GM19023 (cell line): ENCODE measurements around the gene INSR.
"Not testable (repeated sequence)": the region's sequence is repeated elsewhere in the genome, so short reads cannot be mapped to it uniquely, and the experiment has no call there.

Source experiments
- ATAC-seq: cut with Tn5 transposase; IDR thresholded peaks from one replicate; pipeline ENCODE4 v1.9.1; 2021; ENCODE audit warnings: mild to moderate bottlenecking, moderate library complexity; ENCODE audit not compliant: unreplicated experiment

Gene INSR

DNA sequence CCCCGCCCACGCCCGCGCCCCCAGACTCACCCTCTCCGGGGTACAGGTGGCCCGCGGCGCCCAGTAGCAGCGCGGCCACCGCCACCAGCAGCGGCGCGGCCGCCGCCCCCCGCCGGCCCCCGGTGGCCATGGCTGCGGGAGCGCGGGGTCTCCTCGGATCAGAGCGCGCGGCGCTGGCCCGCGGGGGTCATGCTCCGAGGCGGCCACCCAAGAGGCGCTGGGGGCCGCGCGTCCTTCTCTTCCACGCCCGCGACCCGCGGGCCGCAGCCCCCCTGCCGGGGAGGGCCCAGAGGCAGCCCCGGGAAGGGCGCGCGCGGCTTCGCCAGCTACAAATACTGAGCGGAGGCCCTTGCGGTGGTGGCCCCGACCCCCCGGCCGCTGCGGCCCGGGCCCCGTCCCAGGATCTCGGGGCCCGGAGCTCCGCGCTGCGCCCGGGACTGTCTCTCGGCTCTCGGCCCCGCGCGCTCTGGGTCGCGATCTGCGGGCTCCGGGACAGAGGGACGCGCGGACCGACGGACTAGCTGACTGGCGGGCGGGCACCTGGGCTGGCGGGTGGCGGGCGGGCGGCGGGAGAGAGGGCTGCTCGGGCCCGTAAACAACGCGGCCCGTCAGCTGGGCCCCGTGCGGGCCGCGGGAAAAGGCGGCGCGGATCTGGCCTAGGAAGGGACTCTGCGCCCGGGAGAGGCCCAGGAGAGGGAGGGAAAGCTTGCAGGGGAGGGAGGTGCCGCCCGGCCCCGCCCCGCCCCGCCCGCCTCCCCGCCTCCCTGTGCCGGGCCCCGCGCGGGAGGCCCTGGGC is at the start of gene INSR:
Gene INSR (minus strand): TSS at position 653 of the 796 bp plus-strand sequence. CDS start 523 bp downstream, at position 130.
- peak; percentile 79 for ATAC-seq

DNA sequence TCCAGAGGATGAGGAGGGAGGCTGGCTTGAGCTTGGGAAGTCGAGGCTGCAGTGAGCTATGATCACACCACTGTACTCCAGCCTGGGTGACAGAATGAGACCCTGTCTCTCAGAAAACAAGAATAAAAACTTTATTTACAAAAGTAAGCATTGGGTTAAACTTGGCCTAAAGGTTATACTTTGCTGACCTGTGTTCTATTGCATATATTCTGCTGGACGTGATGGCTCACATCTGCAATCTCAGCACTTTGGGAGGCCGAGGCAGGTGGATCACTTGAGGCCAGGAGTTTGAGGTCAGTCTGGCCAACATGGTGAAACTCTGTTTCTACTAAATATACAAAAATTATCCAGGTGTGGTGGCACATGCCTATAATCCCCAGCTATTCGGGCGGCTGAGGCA is 47.9 kb upstream of the INSR start:
- ATAC-seq = no peak

DNA sequence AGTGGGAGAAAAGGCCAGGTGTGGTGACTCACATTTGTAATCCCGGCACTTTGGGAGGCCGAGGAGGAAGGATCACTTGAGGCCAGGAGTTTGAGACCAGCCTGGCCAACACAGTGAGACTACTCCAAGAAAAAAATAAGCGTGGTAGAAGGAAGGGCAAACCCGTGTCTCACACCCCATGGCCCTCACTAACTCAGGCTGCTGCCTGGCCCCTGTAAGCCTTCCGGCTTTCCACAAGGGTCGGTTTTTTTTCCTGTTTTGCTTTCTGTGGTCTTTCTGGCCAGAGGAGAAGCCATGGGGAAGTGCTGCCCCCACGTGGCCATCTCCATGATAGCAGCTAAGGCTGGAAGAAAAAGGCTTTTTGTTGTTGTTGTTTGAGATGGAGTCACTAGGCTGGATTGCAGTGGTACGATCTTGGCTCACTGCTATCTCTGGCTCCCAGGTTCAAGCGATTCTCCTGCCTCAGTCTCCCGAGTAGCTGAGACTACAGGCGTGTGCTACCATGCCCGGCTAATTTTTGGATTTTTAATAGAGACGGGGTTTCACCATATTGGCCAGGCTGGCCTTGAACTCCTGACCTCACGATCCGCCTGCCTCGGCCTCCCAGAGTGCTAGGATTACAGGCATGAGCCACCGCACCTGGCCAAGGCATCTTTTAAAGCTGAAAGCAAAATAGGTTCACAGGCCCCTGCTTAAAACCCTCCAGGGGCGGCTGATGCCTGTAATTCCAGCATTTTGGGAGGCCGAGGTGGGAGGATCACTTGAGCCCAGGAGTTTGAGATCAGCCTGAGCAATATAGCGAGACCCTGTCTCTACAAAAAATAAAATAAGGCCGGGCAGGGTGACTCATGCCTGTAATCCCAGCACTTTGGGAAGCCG is 47.0 kb upstream of the INSR start:
- no peak for ATAC-seq

DNA sequence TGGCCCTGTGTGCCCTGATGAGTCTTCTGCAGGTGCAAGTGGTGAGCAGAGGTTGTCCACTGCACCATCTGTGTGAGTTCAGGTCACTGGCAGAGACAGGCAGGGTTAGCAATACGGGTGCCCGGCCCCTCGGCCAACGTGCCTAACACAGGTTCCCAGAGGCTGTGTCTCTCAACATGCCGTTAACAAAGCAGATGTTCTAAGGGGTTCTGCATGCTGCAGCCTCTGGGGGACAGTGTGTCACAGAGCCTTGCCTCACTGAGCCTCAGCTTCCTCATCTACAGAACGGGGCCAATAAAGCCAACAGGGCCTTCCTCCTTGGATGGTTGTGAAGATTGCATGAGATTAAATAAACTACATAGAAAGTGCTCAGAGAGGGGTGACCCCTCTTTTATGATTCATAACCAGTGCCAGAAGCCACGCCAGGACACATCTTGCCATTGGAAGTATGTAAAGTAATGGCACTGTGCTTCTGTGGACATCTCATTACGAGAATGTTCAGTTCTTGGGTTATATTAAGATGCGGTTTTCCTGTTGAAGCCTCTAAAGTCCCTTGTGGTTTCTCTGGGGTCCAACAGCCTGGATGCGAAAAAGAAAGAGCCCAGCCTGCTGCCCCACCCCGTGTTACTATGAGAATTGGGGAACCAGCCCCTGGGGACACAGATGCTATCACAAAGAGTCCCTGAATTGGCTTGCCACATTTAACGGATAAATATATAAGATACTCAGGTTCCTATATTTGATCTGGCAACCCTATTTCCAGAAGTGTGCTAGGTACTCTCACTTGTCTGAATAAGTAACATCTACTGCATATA is 43.4 kb upstream of the INSR start:
- ATAC-seq = peak; percentile 65

DNA sequence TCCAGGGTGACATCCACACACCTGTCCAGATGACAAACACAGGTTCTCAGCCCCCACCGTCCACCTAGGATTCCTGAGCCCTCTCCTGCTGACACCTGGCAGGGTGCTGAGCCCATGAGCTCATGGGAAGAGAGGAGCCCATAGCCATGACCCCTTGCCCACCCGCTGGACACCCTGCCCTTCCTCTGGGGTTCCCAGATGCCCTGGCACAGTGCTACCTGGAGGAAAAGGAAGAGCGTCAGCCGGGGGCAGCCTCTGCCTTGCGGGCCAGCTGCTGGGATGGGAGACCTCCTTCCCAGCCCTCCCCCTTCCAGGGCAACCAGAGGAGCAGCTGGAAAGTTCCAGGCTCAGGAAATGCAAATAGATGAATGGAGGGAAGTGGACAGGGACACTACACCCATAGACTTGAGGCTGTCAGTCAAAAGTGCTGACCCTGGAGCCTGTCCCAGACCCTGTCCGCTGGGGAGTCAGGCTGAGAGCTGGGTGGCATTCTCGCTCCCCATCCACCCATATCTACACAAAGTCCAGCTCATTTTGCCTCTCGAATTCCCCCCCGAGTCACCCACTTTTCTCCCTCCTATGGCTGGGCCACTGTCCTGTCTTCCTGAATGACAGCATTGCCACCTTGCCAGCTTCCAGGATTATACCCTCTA is 42.2 kb upstream of the INSR start:
- ATAC-seq = no peak

DNA sequence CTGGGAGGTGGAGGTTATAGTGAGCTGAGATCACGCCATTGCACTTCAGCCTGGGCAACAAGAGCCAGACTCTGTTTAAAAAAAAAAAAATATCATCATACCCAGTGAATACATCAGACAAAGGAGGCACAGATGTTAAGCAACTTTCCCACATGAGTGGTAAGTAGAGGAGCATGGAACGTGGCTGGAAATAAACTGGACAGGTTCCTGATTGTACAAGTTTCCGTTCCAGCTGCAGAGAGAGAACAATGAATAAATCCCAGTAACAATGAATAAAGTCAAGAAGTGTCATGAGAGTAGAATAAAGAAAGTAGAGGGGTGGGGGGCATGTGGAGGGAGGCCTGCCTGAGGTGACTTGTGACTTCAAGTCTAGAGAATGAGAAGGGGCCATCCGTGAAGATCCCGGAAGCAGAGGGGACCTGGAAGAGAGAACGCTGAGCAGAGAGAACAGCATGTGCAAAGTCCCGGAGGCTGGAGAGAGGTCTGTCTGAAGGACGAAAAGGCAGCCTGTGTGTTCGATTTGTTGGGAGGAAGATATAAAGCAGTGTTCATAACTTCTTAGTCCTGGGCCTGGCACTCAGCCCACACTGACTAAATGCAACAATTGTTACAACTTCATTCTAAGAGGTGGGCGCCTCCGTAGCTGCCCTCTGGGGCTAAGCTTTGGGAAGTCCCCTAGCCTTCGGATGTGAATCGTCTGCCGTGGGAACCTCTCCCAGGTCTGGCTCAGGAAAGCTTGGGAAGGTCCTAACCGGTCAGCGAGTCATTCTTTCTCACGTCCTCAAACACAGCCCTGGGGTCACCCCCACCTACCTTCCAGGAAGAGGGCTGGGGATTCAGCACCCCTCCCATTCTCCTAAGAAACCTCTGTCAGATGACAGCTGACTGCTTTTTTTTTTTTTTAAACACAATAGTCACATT is 39.2 kb upstream of the INSR start:
- no peak for ATAC-seq

DNA sequence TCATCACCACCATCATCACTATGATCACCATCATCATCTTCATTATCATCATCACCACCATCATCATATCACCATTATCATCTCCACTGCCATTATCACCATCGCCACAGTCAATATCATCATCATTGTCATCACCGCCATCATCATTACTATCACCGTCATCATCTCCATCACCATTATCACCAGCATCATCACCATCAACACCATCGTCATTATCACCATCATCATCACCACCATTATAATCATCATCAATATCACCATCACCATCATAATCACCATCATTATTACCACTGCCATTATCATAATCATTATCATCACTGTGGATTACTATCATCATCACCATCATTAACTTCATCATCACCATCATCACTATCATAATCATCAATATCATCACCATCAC is 37.2 kb upstream of the INSR start:
- ATAC-seq = no peak

DNA sequence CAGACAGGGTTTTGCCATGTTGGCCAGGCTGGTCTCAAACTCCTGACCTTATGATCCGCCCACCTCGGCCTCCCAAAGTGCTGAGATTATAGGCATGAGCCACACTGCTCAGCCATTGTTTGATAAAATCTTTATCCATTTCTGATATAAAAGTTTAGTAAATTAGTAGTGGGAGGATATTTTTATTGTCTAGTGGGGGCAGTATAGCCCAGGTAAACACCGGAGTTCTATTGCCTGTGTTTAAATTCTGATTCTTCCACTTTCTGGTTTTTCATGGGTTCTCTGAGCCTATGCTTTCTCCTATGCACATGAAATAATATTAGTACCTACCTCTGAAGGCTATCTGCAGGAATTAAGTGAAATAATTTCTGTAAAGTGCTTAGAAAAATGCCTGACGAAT is 34.4 kb upstream of the INSR start:
- no peak for ATAC-seq

DNA sequence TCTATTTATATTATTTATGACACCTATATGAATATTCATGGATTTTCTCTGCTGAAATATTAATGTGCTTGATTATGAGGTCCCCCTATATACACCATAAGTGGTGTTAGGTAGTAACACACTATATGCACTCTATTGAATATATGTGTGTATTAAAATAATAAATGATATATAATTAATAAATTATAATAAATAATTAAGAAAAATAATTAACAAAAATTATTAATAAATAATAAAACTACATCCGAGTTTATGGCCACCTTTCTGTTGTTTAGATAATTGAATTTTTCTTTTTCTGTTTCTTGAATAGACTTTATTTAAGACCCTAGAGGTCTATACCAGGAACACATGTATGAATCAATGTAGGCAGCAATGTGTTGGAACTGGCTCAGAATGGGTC is 33.6 kb upstream of the INSR start:
- ATAC-seq = no peak

DNA sequence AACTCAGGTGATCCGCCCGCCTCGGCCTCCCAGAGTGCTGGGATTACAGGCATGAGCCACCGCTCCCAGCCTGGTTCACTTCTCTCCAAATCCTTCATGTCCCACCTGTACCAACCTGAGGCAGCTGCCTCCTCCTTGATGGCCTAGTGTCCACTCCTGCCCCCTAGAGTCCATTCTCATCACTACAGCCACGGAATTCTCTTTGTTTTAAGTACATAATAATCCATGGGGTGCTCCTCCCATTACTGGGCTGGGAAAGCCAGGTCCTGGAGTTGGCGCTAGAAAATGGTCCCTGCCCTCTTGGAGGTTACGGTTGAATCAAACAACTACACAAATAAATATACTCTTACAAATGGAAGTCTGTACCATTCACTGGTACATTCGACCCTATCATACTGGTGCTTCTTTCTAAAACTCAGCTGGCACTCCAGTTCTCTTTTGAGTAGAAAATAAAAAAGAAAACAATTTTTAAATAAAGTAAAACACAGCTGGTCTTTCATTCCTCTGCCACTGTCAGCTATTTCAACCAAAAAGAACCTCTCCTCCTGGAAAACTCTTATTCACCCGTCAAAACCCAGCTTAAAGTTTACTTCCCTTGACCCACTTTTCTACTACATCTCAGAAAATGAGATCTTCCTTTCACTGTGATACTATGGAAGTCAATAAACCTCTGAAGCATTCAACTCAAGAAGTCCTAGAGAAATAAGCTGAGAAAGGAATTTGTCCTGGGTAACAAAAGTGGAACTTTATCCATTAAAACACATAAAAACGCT is 32.1 kb upstream of the INSR start:
- no peak for ATAC-seq

DNA sequence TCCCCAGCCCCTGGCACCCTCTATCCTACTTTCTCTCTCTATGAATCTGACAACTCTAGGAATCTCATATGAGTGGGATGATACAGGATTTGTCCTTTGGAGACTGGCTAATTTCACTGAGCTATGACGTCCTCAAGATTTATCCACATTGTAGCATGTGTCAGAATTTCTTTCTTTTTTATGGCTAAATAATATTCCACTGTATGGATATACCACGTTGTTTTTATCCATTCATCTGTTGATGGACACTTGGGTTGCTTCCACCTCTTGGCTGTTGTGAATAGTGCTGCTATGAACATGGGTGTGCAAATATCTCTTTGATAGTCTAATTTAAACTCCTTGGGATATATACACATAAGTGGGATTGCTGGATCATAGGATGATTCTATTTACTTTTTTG is 24.0 kb upstream of the INSR start:
- no peak for ATAC-seq

DNA sequence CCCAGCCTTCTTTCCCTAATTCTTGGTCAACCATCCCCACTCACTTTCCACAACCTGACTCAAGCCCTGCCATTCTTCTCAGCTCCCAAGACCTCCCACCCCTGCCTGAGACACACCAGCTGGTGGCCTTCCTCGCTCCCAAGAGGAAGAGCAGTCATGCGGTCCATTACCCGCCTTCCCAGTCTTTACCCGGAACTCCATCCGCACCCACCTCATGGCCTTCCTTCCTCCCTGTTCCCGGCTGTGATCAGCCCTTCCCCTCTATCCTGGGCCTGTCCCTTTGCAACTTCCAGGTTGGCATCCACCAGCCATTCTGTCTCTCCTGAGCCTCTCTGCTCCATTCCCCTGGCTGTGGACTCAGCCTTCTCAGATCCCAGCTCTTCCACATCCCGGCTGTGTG is 18.6 kb upstream of the INSR start:
- ATAC-seq = no peak

DNA sequence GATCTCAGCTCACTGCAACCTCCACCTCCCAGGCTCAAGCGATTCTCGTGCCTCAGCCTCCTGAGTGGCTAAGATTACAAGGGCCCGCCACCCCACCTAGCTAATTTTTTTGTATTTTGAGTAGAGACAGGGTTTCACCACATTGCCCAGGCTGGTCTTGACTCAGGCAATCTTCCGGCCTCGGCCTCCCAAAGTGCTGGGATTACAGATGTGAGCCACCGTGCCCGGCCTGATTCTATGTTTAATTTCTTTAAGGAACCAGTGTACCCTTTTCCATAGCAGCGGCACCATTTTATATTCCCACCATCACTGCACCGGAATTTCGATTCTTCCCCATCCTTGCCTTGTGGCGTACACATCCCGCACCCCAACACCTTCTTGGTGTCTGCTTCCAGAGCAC is 17.7 kb upstream of the INSR start:
- no peak for ATAC-seq

DNA sequence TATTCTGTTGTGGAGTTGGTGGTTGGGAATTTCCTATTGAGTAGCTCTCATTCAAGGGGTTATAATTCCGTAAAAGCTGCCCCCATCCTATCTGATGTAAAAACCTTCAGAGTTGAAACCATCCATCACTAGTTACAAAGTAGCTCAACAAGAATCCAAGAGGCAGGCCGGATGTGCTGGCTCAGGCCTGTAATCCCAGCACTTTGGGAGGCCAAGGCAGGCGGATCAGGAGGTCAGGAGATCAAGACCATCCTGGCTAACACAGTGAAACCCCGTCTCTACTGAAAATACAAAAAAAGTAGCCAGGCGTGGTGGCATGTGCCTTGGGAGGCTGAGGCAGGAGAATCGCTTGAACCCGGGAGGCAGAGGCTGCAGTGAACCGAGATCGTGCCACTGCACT is 14.1 kb upstream of the INSR start:
- ATAC-seq = not testable (repeated sequence)

DNA sequence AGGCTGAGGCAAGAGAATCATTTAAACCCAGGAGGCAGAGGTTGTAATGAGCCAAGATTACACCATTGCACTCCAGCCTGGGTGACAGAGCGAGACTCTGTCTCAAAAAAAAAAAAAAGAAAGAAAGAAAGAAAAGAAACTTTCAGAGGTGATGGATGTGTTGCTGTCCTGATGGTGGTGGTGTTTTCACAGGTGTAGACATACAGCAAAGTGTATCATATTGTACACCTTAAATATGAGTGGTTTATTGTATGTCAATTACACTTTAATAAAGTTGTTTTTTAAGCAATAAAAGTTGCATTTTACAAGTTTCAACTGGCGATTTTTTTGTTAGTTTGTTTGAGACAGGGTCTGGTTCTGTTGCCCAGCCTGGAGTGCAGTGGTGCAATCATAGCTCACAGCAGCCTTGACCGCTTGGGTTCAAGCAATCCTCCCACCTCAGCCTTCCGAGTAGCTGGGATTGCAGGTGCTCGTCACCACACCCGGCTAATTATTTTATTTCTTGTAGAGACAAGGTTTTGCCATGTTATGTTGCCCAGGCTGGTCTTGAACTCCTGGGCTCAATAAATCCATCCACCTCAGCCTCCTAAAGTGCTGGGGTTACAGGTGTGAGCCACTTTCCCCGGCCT is 13.5 kb upstream of the INSR start:
- no peak for ATAC-seq

DNA sequence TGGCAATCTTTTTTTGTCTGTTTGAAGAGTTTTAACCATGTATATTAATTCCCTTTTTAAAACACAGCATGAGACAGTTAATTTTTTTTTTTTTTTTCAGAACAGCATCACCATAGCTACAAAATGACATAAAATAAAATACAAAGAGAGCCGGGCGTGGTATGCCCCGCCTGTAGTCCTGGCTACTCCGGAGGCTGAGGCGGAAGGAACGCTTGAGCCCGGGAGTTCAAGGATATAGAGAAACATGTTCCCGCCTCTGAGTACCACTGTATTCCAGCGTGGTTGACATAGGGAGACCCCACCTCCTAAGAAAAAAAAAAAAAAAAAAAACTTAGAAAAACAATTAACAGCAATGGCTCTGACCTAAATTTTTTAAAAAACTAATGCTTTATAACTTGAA is 10.0 kb upstream of the INSR start:
- no peak for ATAC-seq

DNA sequence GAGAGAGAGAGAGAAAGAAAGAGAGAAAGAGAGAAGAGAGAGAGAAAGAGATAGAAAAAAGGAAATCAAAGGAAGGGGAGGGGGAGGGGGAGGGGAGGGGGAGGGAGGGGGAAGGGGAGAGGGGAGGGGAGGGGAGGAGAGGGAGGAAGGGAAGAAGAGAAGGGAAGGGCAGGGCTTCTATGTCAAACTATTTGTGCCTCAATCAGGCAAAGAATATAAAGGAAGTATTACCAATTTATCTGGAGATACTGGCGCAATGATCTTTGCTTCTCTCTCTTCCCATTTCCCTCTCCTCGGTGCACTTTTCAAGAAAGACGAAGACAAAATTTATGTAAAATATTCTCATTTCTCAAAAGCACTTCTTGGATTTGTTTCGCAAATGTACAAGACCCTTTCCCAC is 9.3 kb upstream of the INSR start:
- no peak for ATAC-seq

DNA sequence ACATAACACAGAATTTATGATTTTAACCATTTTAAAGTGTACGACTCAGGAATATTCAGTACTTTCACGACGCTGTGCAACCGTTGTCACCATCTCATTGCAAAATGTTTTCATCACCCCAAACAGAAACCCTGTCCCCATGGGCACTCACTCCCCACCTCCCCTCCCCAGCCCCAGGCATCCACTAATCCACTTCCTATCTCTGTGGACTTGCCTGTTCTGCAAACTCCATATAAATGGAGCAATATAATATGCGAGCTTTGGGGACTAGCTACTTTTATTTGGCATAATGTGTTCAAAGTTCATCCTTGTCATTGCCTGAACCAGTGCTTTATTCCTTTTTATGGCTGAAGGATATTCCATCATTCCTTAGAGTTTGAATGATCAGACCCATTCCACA is 7.3 kb upstream of the INSR start:
- no peak for ATAC-seq

DNA sequence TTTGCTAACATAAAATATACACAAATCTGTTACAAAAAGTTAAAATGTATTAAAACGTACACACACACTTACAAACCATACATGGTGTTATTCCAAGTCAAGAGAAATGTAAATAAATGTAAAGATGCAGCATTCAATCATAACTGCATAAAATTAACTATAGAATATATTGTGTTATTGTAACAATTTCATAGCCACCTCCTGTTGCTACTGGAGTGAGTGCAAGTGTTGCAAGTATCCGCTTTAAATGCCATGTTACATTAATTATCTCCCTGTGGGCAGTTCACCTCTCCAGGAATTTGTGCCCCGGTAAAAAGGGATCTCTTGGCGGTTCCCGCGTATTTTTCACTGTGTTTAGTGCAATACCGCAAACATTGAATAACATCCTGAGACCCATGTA is 3.5 kb upstream of the INSR start:
- ATAC-seq = no peak
